HepG2 (cell line): ENCODE data around the gene POLE.

Experiments
- EP300 ChIP-seq, 3 experiments: sonication (generic) in 1 of 3; formaldehyde crosslinking in 1 of 3; IDR thresholded peaks; 2 replicates each; pipeline versions ENCODE4 v1.5.1 to v1.6.1; 2011 to 2020; ENCODE audit warnings: low read depth in 2 of 3, low read length in 2 of 3, borderline replicate concordance in 1 of 3, improper control_type of control experiment in 1 of 3, mild to moderate bottlenecking in 1 of 3, missing genetic modification reagents in 1 of 3, moderate library complexity in 1 of 3
- FOXO4 ChIP-seq: sonication (generic); formaldehyde crosslinking; conservative IDR thresholded peaks from 2 replicates; pipeline ENCODE4 v1.8.1; 2023; ENCODE audit warnings: missing genetic modification reagents
- JUN ChIP-seq: sonication (generic); formaldehyde crosslinking; IDR thresholded peaks from 2 replicates; pipeline ENCODE4 v1.4.0; 2020; ENCODE audit warnings: mild to moderate bottlenecking, missing genetic modification reagents
- KLF13 ChIP-seq: sonication (generic); formaldehyde crosslinking; IDR thresholded peaks from 2 replicates; pipeline ENCODE4 v1.4.0; 2020; ENCODE audit warnings: mild to moderate bottlenecking, missing genetic modification reagents
- MAX ChIP-seq: IDR thresholded peaks from 2 replicates; pipeline ENCODE4 v1.6.1; 2012; ENCODE audit warnings: inconsistent platforms
- POLR2AphosphoS2 ChIP-seq: IDR thresholded peaks from 2 replicates; pipeline ENCODE4 v1.6.1; 2011; ENCODE audit warnings: low read depth, low read length, improper control_type of control experiment
- ZNF274 ChIP-seq: sonication (generic); formaldehyde crosslinking; IDR thresholded peaks from 2 replicates; pipeline ENCODE4 v1.5.1; 2020; ENCODE audit warnings: mild to moderate bottlenecking, missing genetic modification reagents
- ZNF773 ChIP-seq: sonication (generic); formaldehyde crosslinking; IDR thresholded peaks from 2 replicates; pipeline ENCODE4 v1.4.0; 2020; ENCODE audit warnings: missing genetic modification reagents, borderline replicate concordance

- no peak for TF ChIP-seq FOXO4 (CRISPR knock-in tag)
- TF ChIP-seq MAX: no peak
- no peak for TF ChIP-seq ZNF773 (CRISPR knock-in tag)
- TF ChIP-seq EP300 (IDR thresholded peaks at IDR 0.05; ENCODE audit: low read depth in 2 of 2, low read length in 2 of 2): no peak
- no peak for TF ChIP-seq EP300 (CRISPR knock-in tag; IDR thresholded peaks at IDR 0.05; ENCODE audit: borderline replicate concordance)
- no peak for TF ChIP-seq POLR2AphosphoS2
- TF ChIP-seq KLF13 (CRISPR knock-in tag): no peak
- no peak for TF ChIP-seq ZNF274 (CRISPR knock-in tag)
- no peak for TF ChIP-seq JUN (CRISPR knock-in tag)
These were observed 68.1 kb downstream of the POLE start for GRCh38 chr12:132619071-132619385.
